GM19351 (cell line): Measurements from ENCODE around the gene FAM228B.
A peak's percentile ranks its signal among the peaks of the same experiment; 100 is the strongest.
"Not testable (repeated sequence)": the region's sequence is repeated elsewhere in the genome, so short reads cannot be mapped to it uniquely, and the experiment has no call there.

Experiments
- ATAC-seq: cut with Tn5 transposase; IDR thresholded peaks from one replicate; pipeline ENCODE4 v1.9.1; 2021; ENCODE audit warnings: mild to moderate bottlenecking, moderate library complexity; ENCODE audit not compliant: unreplicated experiment

The FAM228B gene

GRCh38 chr2:24101992-24102391, 21.3 kb upstream of the FAM228B start:
- no peak for ATAC-seq

- no peak for ATAC-seq
Observed at GRCh38 chr2:24102677-24103076, 20.6 kb upstream of the FAM228B start.

GRCh38 chr2:24104110-24104650, 19.1 kb upstream of the FAM228B start:
- ATAC-seq = no peak

DNA sequence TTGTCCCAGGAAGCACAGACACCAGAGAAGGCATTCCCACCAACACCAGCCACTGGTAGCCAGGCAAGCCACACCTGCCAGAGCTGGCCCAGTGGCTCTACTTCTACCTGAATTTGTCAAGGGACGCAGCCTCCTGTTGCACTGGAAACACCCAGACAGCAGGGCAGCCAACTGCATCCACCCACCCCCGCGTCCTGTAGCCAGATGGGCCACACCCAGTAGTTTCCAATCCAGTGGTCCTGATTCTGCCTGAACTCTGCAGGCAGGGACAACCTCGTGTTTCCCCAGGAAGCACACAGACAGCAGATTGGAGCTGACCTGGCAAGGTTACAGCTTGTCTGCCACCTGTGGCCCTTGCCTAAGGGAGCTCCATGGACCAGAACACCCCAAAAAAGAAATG, 18.4 kb upstream of the FAM228B start:
- ATAC-seq = no peak

- ATAC-seq = no peak
Observed at GRCh38 chr2:24105816-24106215, 17.5 kb upstream of the FAM228B start.

- no peak for ATAC-seq
Observed at GRCh38 chr2:24106786-24107185, 16.5 kb upstream of the FAM228B start.

GRCh38 chr2:24107336-24107735, 15.9 kb upstream of the FAM228B start:
- ATAC-seq = no peak

DNA sequence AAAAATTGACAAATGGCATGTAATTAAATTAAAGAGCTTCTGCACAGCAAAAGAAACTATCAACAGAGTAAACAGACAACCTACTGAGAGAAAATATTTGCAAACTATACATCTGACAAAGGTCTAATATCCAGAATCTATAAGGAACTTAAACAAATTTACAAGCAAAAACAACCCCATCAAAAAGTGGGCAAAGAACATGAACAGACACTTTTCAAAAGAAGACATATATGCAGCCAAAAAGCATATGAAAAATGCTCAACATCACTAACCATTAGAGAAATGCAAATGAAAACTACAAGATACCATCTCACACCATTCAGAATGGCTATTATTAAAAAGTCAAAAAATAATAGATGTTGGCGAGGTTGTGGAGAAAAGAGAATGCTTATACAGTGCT, 13.8 kb upstream of the FAM228B start:
- ATAC-seq = not testable (repeated sequence)

GRCh38 chr2:24110660-24111303, 12.5 kb upstream of the FAM228B start:
- ATAC-seq = no peak

- ATAC-seq = no peak
Observed at GRCh38 chr2:24111407-24111901, 11.8 kb upstream of the FAM228B start.

DNA sequence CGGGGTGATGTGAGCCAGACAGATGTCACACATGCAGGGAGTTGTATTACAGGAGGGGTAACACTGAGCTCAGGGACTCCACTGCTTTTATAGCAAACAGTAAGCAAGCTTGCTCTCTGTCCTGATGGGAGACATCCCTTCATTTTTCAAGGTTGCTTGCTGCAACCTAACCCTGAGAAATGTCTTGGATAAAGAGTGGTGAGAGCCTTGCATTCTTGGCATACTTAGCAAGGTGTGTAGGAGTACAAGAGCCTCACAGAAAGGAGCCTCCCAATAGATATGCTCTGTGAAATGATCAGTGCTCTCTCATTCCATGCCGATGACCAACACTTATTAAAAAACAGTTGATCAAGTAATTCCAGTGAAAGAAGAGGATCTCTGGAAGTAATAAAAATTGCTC, 8.2 kb upstream of the FAM228B start:
- no peak for ATAC-seq

DNA sequence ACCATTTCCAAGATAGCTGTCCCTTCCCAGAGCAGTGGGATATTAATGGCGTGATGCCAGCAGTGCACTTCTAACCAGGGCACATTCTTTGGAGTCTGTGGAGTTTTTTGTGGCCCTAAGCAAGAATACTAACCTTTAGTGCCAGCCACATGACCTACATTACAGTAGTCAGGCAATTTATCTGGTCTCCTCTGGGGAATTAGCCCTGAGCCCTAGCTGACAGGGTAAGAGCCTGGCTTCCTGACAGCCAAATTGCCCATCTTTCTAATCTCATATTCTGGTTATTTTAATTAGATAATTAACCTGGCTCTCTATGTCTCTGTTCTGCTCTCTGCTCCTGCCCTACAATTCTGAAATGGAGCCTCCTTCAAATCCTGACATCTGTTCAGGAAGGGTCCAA, 5.4 kb upstream of the FAM228B start:
- ATAC-seq = no peak

DNA sequence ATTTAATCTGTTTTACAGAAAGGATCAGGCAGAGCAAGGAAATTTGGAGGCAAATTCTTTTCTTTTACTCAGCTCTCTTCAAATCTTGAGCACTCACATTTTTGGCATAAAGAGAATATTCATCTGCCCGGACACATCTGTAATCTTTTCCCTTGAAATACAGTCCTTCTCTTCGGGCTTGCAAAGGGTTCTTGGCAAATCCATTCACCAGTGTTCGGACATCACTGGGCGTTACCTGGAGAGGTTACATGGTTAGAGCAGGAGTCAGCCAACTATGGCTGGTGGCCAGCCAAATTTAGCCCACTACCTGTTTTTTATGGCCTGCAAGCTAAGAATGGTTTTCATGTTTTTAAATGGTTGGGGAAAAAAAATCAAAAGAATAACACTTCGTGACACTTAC, 2.2 kb upstream of the FAM228B start:
- no peak for ATAC-seq

DNA sequence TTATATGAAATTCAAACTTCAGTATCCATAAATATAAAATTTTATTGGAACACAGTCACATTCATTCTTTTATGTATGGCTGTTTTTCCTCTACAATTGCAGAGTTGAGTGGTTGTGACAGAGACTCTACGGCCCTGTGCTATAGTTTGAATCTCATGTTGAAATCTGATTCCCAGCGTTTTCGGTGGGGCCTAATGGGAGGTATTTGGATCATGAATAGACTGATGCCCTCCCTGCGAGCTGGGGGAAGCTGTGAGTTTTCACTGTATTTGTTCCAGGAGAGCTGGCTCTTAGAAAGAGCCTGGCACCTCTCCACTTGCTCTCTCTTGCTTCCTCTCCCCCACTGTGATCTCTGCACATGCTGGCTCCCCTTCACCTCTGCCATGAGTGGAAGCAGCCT, 1.8 kb upstream of the FAM228B start:
- no peak for ATAC-seq

GRCh38 chr2:24122366-24123194, 689 bp upstream of the FAM228B start:
- no peak for ATAC-seq

DNA sequence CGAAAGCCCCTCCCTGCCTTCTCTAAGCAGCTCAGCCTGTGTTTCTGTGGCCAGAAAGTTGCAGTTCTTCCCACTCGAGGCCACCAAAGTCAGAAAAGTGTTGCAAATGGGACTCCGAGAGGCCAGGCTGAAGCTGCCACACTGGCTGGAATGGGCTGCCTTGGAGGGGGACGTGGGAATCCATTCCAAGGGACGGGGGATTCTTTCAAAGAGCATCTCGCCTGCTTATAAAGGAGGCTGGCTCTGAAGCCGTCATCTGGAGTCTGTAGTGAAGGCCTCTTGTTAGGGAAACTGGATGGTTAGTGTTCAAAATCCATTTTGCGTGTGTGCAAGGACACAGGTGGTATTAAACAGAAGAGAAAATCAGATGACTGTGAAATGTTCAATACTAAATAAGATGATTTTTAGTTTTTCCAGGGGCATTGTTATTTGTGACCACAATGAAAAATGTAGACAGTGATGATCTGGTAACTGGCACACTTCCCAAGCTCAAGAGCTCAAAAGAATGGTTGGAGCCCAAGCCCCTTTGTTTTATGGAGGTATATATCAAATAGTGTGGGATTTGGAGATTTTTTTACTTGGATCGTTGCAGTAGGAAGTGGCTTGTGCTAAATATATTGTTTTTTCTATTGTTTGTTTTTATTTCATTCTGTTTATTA, 782 bp downstream of the FAM228B start:
- ATAC-seq = peak; percentile 16

DNA sequence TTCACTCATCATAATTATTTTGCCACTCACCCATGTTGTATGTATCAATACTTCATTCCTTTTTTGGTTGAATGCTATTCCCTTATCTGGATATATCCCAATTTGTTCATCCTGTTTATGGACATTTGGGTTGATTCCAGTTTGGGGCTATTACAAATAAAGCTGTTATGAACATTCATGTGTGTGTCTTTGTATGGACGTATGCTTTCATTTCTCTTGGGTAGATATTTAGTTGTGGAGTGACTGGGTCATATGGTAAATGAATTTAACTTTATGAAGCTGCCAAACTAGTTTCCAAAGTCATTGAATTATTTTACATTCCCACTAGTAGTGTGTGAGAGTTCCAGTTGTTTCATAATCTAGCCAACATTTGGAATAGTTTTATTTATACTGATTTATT, 2.7 kb downstream of the FAM228B start:
- ATAC-seq = no peak

- ATAC-seq = no peak
Observed at GRCh38 chr2:24132543-24132942, 9.3 kb downstream of the FAM228B start.

DNA sequence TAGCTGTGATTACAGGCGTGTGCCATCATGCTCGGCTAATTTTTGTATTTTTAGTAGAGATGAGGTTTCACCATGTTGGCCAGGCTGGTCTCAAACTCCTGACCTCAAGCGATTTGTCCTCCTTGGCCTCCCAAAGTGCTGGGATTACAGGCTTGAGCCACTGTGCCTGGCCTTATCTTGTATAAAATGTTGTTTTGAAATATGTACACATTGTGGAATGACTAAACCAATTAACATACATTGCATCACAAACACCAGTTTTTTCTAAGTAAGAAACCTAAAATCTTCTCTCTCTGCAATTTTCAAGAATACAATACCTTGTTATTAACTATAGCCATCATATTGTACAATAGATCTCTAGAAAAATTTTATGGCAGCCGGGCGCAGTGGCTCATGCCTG, 17.0 kb downstream of the FAM228B start:
- ATAC-seq = not testable (repeated sequence)

DNA sequence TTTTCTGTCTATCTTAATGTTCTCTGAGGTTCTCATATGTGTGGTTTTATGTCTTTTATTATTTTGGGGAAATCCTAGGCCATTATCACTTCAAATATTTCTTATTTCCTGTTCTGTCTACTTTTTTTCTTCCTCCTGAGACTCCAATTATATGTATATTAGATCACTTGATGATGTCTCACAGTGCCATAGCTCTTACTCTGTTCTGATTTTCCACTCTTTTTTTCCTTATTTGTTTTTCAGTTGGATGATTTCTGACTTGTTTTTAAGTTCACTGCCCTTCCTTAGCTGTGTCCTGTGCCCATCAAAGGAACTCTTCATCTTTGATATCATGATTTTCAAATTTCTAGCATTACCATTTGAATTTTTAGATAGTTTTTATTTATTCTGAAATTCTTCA, 24.1 kb downstream of the FAM228B start:
- no peak for ATAC-seq

GRCh38 chr2:24152413-24153197, 29.3 kb downstream of the FAM228B start:
- no peak for ATAC-seq
